PC-9 (cell line): ENCODE data around the gene PEX7. TPM values are rescaled to one million over a fixed set of nuclear protein-coding genes. Genes with fewer than 3 reads are reported as not detected.

Source experiments
- BruUV-seq: library from RNA; stranded (reverse); fragments of 400-500 nt; replicated peaks from 2 replicates; lab custom pipeline; 2021; lab: Mats Ljungman, UMichigan
- CTCF ChIA-PET: fragments of 300-600 bp; sonication (Branson Sonifier 250); formaldehyde crosslinking; loops from one replicate; lab custom pipeline; 2022; ENCODE audit warnings: antibody characterized with exemption; lab: Charles Lee
- POLR2A ChIA-PET: fragments of 300-600 bp; sonication (Branson Sonifier 250); formaldehyde crosslinking; loops from one replicate; lab custom pipeline; 2022; ENCODE audit warnings: antibody characterized with exemption; ENCODE audit not compliant: unreplicated experiment; lab: Charles Lee
- DNase-seq, 2 experiments: peaks; one replicate each; pipeline versions ENCODE4 v3.0.0 to v3.0.0-alpha.2; 2015 to 2022; ENCODE audit warnings: mixed read lengths in 1 of 2
- H2AFZ ChIP-seq: fragments of 200-600 bp; sonication (generic); 2 replicates; pipeline ENCODE4 v1.8.1; 2017; ENCODE audit warnings: antibody characterized with exemption
- H3F3A ChIP-seq: fragments of 200-600 bp; sonication (generic); 2 replicates; pipeline ENCODE4 v1.8.1; 2017; ENCODE audit warnings: antibody characterized with exemption, mild to moderate bottlenecking, low read depth; ENCODE audit not compliant: insufficient read depth
- H3K27ac ChIP-seq: fragments of 200-600 bp; sonication (generic); 2 replicates; pipeline ENCODE4 v1.6.1; 2016; ENCODE audit warnings: mixed run types
- H3K27me3 ChIP-seq: fragments of 200-600 bp; sonication (generic); 2 replicates; pipeline ENCODE4 v1.6.1; 2016; ENCODE audit warnings: low read depth, mixed run types; ENCODE audit not compliant: insufficient read depth
- H3K36me3 ChIP-seq: fragments of 200-600 bp; sonication (generic); 2 replicates; pipeline ENCODE4 v1.6.1; 2016; ENCODE audit warnings: low read depth, mixed run types
- H3K4me1 ChIP-seq: fragments of 200-600 bp; sonication (generic); replicated peaks from 2 replicates; pipeline ENCODE4 v1.6.1; 2016; ENCODE audit warnings: mixed run types; ENCODE audit not compliant: insufficient read depth
- H3K4me2 ChIP-seq: fragments of 200-600 bp; sonication (generic); 2 replicates; pipeline ENCODE4 v1.6.1; 2017; ENCODE audit warnings: mixed run types
- H3K4me3 ChIP-seq: fragments of 200-600 bp; sonication (generic); 2 replicates; pipeline ENCODE4 v1.6.1; 2016; ENCODE audit warnings: mixed run types
- H3K79me2 ChIP-seq: fragments of 200-600 bp; sonication (generic); 2 replicates; pipeline ENCODE4 v1.6.1; 2017; ENCODE audit warnings: low read depth, mixed run types
- H3K9me2 ChIP-seq: fragments of 200-600 bp; sonication (generic); 2 replicates; pipeline ENCODE4 v1.8.1; 2017; ENCODE audit warnings: mild to moderate bottlenecking; ENCODE audit not compliant: insufficient read depth
- H3K9me3 ChIP-seq: fragments of 200-600 bp; sonication (generic); 2 replicates; pipeline ENCODE4 v1.8.1; 2016; ENCODE audit warnings: low read depth; ENCODE audit not compliant: insufficient read depth
- H4K20me1 ChIP-seq: fragments of 200-600 bp; sonication (generic); 2 replicates; pipeline ENCODE4 v1.8.1; 2017; ENCODE audit not compliant: insufficient read depth
- CTCF ChIP-seq: fragments of 200-600 bp; sonication (generic); conservative IDR thresholded peaks from 2 replicates; pipeline ENCODE4 v1.6.1; 2017; ENCODE audit warnings: mixed run types, antibody characterized with exemption, mild to moderate bottlenecking, moderate library complexity
- EZH2 ChIP-seq: fragments of 200-600 bp; sonication (generic); IDR thresholded peaks from 2 replicates; pipeline ENCODE4 v1.8.0; 2017; ENCODE audit warnings: antibody characterized with exemption, low read depth
- intact Hi-C: fragments of 100-400 bp; cut with micrococcal nuclease; formaldehyde crosslinking; loops from one replicate; pipeline ENCODE4 v1.10.0; 2022; ENCODE audit not compliant: unreplicated experiment
- total RNA-seq: library from RNA; stranded (reverse); gene quantifications from 2 replicates; pipeline ENCODE4 v1.2.3, GENCODE V29; 2021

Gene PEX7
- total RNA-seq, 1 experiment from 2014 or later, result 5.6 TPM

GRCh38 chr6:136792095-136792409 lies 30.3 kb upstream of the PEX7 start:
- no peaks in the 10 kb centered on the region for H3K9me3 ChIP-seq
- intact Hi-C loops, result loop anchor here (10.0 kb wide), 1 partner anchor 507 kb away; the partner anchor contains the start of gene BCLAF1
- peak overlapping the region; percentile 82 for H2AFZ ChIP-seq
- CTCF ChIA-PET, result interaction anchor here (0.6 to 2.9 kb wide), 18 partner anchors 10 to 1560 kb away, joined by 3 to 102 read pairs (median 4); no protein-coding TSS in a partner anchor
- no peak for TF ChIP-seq CTCF
- no peak for TF ChIP-seq EZH2
- H3K27ac ChIP-seq, result peak overlapping the region; percentile 87
- no peaks in the 10 kb centered on the region for H3K27me3 ChIP-seq
- 0 out of 2 replicates have a peak, but pooled peaks cover 6% of the 10 kb centered on the region for H3K36me3 ChIP-seq
- POLR2A ChIA-PET, result interaction anchor here (0.5 to 1.0 kb wide), 11 partner anchors 22 to 502 kb away, joined by 3 to 16 read pairs (median 4); partner anchors contain the start of genes BCLAF1 and MAP7
- H3K4me1 ChIP-seq, result peaks cover 45% of the 10 kb centered on the region
- H4K20me1 ChIP-seq, result no peaks in the 10 kb centered on the region
- peak overlapping the region; percentile 97 for H3K4me3 ChIP-seq
- DNase-seq, result no peak
- peaks cover 44% of the 10 kb centered on the region for H3K79me2 ChIP-seq
- no TSS peak for BruUV-seq
- no peaks in the 10 kb centered on the region for H3K9me2 ChIP-seq
- H3F3A ChIP-seq, result peaks cover 33% of the 10 kb centered on the region; the same call in 1 of the 2 replicates
- H3K4me2 ChIP-seq, result peak overlapping the region; percentile 91

DNA sequence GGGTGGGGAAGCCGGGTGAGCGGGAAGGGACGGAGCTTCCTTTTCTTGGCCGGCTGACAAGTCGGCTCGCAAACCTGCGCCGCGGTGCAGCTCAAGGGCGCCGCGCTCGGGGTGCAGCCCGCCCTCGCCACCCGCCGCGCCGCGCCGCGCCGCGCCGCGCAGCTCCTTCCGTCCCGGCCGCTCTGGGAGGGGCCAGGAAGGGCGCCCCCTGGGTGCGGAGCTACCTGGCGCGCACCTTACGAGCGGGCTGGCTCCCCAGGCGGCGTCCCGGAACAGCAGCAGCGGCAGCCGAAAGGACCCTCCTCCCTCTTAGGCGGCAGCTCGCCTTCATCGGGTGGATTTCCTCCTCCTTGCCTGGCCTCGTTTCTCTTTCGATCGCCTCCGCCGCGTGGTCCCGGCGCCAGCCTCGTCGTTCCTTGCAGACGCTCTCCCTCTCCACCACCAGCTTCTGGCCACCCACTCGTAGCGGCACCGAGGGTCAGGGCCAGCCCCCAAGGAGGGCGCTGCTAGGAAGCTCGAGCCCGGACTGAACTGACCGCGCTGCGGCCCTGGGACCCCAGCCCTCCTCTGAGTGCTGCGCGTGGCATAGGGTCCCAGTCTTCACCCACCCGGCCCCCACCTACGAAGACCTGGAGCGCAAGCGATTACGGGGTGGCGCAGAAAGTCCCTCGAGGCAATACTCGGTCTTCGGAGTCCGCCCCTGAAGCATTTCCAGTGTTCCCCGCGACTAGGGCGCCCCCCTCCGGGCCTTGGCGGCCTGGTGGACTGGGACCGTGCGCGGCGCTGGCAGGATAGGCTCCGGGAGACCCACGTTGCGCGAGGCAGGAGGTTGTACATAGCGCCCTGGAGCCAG lies 29.8 kb upstream of the PEX7 start, which contains the start of gene MAP3K5:
Gene MAP3K5, minus strand, starts transcription at position 68 of the 853 bp plus-strand sequence. CDS start 320 bp downstream, outside the sequence.
- Histone ChIP-seq H3K9me3 (no peaks in the 10 kb centered on the region), H4K20me1 (no peaks in the 10 kb centered on the region), H3K27me3 (no peaks in the 10 kb centered on the region), H3K4me2 (peak within 1 kb of the TSS; percentile 91), H2AFZ (peak within 1 kb of the TSS; percentile 99), H3K4me3 (peak within 1 kb of the TSS; percentile 97), H3K4me1 (peaks cover 39% of the 10 kb centered on the region), H3K9me2 (no peaks in the 10 kb centered on the region), H3F3A (peaks cover 27% of the 10 kb centered on the region; the same call in 1 of the 2 replicates), H3K27ac (peak within 1 kb of the TSS; percentile 87), H3K79me2 (peaks cover 39% of the 10 kb centered on the region), H3K36me3 (0 out of 2 replicates have a peak, but pooled peaks cover 6% of the 10 kb centered on the region)
- peak; percentile 83 to 93 for DNase-seq
- BruUV-seq, result no TSS peak
- no peak for TF ChIP-seq EZH2
- peak; percentile 91 for TF ChIP-seq CTCF
- POLR2A ChIA-PET, result interaction anchor here (0.5 to 1.0 kb wide), 12 partner anchors 17 to 242 kb away, joined by 3 to 16 read pairs (median 4); partner anchors contain the start of gene MAP7
- CTCF ChIA-PET, result interaction anchor here (0.6 to 2.9 kb wide), 19 partner anchors 11 to 1561 kb away, joined by 3 to 102 read pairs (median 4); no protein-coding TSS in a partner anchor
- intact Hi-C loops, result loop anchor here (1.0 to 10.0 kb wide), 4 partner anchors 148 to 508 kb away; partner anchors contain the start of gene BCLAF1

DNA sequence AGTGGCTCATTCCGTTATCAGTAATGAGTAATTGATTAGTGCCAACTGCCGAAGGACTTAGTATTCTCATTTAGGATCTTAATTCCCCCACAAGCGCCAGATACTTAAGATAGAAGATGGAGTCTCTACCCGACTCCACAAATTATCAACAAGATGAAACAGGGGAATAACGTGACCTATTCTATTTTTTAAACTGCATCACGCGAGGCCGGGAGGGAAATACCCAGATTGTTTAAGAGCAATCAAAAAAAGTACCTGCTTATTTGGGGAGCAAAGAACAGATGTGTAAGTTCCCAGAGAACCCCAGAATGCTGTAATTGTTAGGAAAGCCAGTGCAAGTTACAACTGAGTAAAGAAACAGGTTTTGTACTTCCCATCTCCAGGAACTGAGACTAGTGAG lies 29.0 kb upstream of the PEX7 start:
- peaks cover 32% of the 10 kb centered on the region for H3K4me1 ChIP-seq
- peak overlapping the region; percentile 99 for H2AFZ ChIP-seq
- BruUV-seq, result TSS peak; percentile 64
- H3F3A ChIP-seq, result peaks cover 20% of the 10 kb centered on the region; the same call in 1 of the 2 replicates
- H3K79me2 ChIP-seq, result peaks cover 34% of the 10 kb centered on the region
- no peaks in the 10 kb centered on the region for H3K9me3 ChIP-seq
- H3K9me2 ChIP-seq, result no peaks in the 10 kb centered on the region
- peak overlapping the region; percentile 91 for H3K4me2 ChIP-seq
- no peak for DNase-seq
- H3K27ac ChIP-seq, result peak overlapping the region; percentile 87
- H3K4me3 ChIP-seq, result peak overlapping the region; percentile 97
- TF ChIP-seq CTCF (no peak), EZH2 (no peak)
- no peaks in the 10 kb centered on the region for H4K20me1 ChIP-seq
- CTCF ChIA-PET, result interaction anchor here (0.7 to 2.9 kb wide), 4 partner anchors 114 to 905 kb away, joined by 3 to 102 read pairs (median 7); no protein-coding TSS in a partner anchor
- POLR2A ChIA-PET, result interaction anchor here (0.6 kb wide), 1 partner anchor 165 kb away, joined by 14 read pairs; no protein-coding TSS in a partner anchor
- intact Hi-C loops, result loop anchor here (1.0 to 10.0 kb wide), 4 partner anchors 149 to 509 kb away; partner anchors contain the start of gene BCLAF1
- 0 out of 2 replicates have a peak, but pooled peaks cover 6% of the 10 kb centered on the region for H3K36me3 ChIP-seq
- no peaks in the 10 kb centered on the region for H3K27me3 ChIP-seq
